ENCODE measurements around the gene FAM204A.

The FAM204A gene

GRCh38 chr10:118332236-118332635 is 9.9 kb downstream of the FAM204A start:
- H3K27me3 ChIP-seq (ENCODE audit: low read length) = no peaks in the 10 kb centered on the region
- no peak overlapping the region for H3K4me2 ChIP-seq (ENCODE audit: low read depth, low read length, poor library complexity, severe bottlenecking)
- TF ChIP-seq CTCF (IDR thresholded peaks at IDR 0.05; ENCODE audit: insufficient read depth, low read length, poor library complexity, severe bottlenecking) (no peak), EZH2phosphoT487 (conservative IDR thresholded peaks at IDR 0.05; ENCODE audit: low read length) (no peak)
- H3K79me2 ChIP-seq (ENCODE audit: insufficient read depth, low read length) = 0 out of 2 replicates have a peak, but pooled peaks cover under 1% of the 10 kb centered on the region
- H3K9me3 ChIP-seq (ENCODE audit: insufficient read depth, low read length) = no peaks in the 10 kb centered on the region
- no peak overlapping the region for H3K9ac ChIP-seq (ENCODE audit: low read length)
- H3F3A ChIP-seq (ENCODE audit: insufficient read depth) = 0 out of 2 replicates have a peak, but pooled peaks cover 5% of the 10 kb centered on the region
- no peak overlapping the region for H2AFZ ChIP-seq (ENCODE audit: low read depth, low read length, severe bottlenecking)
- peaks cover 30% of the 10 kb centered on the region for H3K36me3 ChIP-seq (ENCODE audit: low read length)
- H4K20me1 ChIP-seq (ENCODE audit: low read depth, low read length) = no peaks in the 10 kb centered on the region
- no peaks in the 10 kb centered on the region for H3K9me2 ChIP-seq (replicated peaks; ENCODE audit: insufficient read depth, low read length)
- H3K27ac ChIP-seq (ENCODE audit: low read depth, low read length) = no peak overlapping the region
- no peak overlapping the region for H3K4me3 ChIP-seq (ENCODE audit: insufficient read depth, low read length, poor library complexity, severe bottlenecking)

- Histone ChIP-seq H3K9me3 (ENCODE audit: insufficient read depth, low read length) (no peaks in the 10 kb centered on the region), H3K36me3 (ENCODE audit: low read length) (peaks cover 24% of the 10 kb centered on the region), H3K9me2 (replicated peaks; ENCODE audit: insufficient read depth, low read length) (no peaks in the 10 kb centered on the region), H3K4me3 (ENCODE audit: insufficient read depth, low read length, poor library complexity, severe bottlenecking) (no peak overlapping the region), H4K20me1 (ENCODE audit: low read depth, low read length) (no peaks in the 10 kb centered on the region), H3F3A (ENCODE audit: insufficient read depth) (peaks cover 5% of the 10 kb centered on the region; the same call in 1 of the 2 replicates), H2AFZ (ENCODE audit: low read depth, low read length, severe bottlenecking) (no peak overlapping the region), H3K9ac (ENCODE audit: low read length) (no peak overlapping the region), H3K27ac (ENCODE audit: low read depth, low read length) (no peak overlapping the region), H3K4me2 (ENCODE audit: low read depth, low read length, poor library complexity, severe bottlenecking) (no peak overlapping the region), H3K79me2 (ENCODE audit: insufficient read depth, low read length) (no peaks in the 10 kb centered on the region), H3K27me3 (ENCODE audit: low read length) (no peaks in the 10 kb centered on the region)
- TF ChIP-seq CTCF (IDR thresholded peaks at IDR 0.05; ENCODE audit: insufficient read depth, low read length, poor library complexity, severe bottlenecking) = no peak
- TF ChIP-seq EZH2phosphoT487 (conservative IDR thresholded peaks at IDR 0.05; ENCODE audit: low read length) = no peak
Measured at GRCh38 chr10:118330295-118331076, 11.6 kb downstream of the FAM204A start.

- H3K9me2 ChIP-seq (replicated peaks; ENCODE audit: insufficient read depth, low read length) = no peaks in the 10 kb centered on the region
- H3F3A ChIP-seq (ENCODE audit: insufficient read depth) = no peaks in the 10 kb centered on the region; the same call in 1 of the 2 replicates
- H3K36me3 ChIP-seq (ENCODE audit: low read length) = peaks cover 16% of the 10 kb centered on the region; the same call in 1 of the 2 replicates
- H3K4me2 ChIP-seq (ENCODE audit: low read depth, low read length, poor library complexity, severe bottlenecking) = no peak overlapping the region
- H3K9me3 ChIP-seq (ENCODE audit: insufficient read depth, low read length) = no peaks in the 10 kb centered on the region
- H3K27ac ChIP-seq (ENCODE audit: low read depth, low read length) = no peak overlapping the region
- no peak overlapping the region for H3K4me3 ChIP-seq (ENCODE audit: insufficient read depth, low read length, poor library complexity, severe bottlenecking)
- H4K20me1 ChIP-seq (ENCODE audit: low read depth, low read length) = no peaks in the 10 kb centered on the region
- H3K9ac ChIP-seq (ENCODE audit: low read length) = no peak overlapping the region
- no peaks in the 10 kb centered on the region for H3K79me2 ChIP-seq (ENCODE audit: insufficient read depth, low read length)
- TF ChIP-seq EZH2phosphoT487 (conservative IDR thresholded peaks at IDR 0.05; ENCODE audit: low read length) = no peak
- no peak for TF ChIP-seq CTCF (IDR thresholded peaks at IDR 0.05; ENCODE audit: insufficient read depth, low read length, poor library complexity, severe bottlenecking)
- H2AFZ ChIP-seq (ENCODE audit: low read depth, low read length, severe bottlenecking) = no peak overlapping the region
- no peaks in the 10 kb centered on the region for H3K27me3 ChIP-seq (ENCODE audit: low read length)
Measured at GRCh38 chr10:118324140-118324539, 18.0 kb downstream of the FAM204A start.
